Measurements from ENCODE around the gene MYO16. TPM values are rescaled to one million over a fixed set of nuclear protein-coding genes. Genes with fewer than 3 reads are reported as not detected.

MYO16 gene
- total and polyA plus RNA-seq, 4 donors: 0.48 TPM; not detected in 3

DNA sequence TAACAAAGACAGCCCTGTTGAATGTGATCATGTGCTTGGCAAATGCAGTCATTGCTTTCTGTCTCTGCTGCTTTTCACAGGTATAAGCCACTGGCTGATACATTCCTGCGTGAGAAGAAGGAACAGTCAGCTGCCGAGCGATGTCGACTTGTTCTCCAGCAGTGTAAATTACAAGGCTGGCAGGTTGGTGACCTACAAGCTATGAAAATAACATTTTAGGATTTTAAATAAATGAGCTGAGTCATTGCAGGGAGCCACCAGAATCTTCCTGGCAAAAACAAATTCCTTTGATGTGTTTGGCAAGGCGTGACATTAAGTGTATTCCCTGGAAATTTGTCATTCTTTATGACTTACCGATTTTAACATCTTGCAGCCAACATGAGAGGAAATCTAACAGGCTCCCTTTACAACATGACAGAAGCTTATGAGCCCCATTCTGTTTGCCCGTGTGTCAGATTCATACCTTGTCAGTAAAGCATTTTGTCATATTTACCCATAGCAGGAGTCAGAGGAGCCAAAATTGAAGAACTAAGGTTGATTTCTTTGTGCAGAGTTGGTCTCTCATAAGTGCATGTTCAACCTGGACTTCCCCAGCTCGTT lies 471.4 kb downstream of the MYO16 start:
- 47 to 53% methylated on average over 8 of the region's 8 CpGs for WGBS, 2 donors
- Histone ChIP-seq H3K4me1 (ENCODE audit: control insufficient read depth in 1 of 2, insufficient read depth in 2 of 2, low read length in 2 of 2) (no peaks in the 10 kb centered on the region), H3K9me3 (ENCODE audit: control insufficient read depth, low read length) (no peaks in the 10 kb centered on the region), H3K27ac (ENCODE audit: low read depth in 1 of 2, low read length in 2 of 2) (no peak overlapping the region), H3K4me3 (ENCODE audit: low read length in 2 of 2) (no peak overlapping the region), H3K27me3 (ENCODE audit: control insufficient read depth in 1 of 2, insufficient read depth in 2 of 2, low read length in 1 of 2) (peaks cover 0 to under 1% of the 10 kb centered on the region in 2 donors), H3K36me3 (ENCODE audit: control insufficient read depth in 1 of 2, insufficient read depth in 2 of 2, low read length in 1 of 2) (no peaks in the 10 kb centered on the region)
- ATAC-seq (ENCODE audit: low FRiP score): no peak
- intact Hi-C loops (cut with DNase I): no loop called here
- no peak for DNase-seq

DNA sequence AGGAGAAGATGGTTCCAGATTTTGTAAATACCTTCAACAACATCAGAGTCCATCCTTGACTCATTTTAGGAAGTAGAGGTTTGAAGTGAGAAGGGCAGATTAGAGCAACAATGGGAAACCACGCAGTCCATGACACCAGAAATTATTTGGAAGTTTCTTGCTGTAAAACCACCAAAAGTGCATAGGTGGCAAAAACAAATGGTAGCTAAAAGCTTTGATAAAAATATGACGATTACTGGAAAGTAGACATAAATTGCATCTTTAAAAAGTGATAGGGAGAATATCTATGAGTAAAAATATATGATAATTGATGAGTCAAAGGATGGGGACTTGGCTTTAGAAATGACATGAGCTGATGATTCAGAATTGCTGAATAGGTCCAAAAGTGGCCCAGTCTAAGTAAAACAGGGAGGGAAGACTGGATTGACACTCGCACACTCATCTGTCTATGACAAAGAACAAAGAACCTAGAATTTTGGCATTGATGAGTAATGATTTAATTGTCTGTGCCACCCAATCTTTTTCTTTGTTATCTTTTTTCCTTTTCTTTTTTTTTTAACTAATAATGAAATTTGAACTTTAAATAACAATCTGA lies 472.2 kb downstream of the MYO16 start:
- ATAC-seq (ENCODE audit: low FRiP score): no peak

DNA sequence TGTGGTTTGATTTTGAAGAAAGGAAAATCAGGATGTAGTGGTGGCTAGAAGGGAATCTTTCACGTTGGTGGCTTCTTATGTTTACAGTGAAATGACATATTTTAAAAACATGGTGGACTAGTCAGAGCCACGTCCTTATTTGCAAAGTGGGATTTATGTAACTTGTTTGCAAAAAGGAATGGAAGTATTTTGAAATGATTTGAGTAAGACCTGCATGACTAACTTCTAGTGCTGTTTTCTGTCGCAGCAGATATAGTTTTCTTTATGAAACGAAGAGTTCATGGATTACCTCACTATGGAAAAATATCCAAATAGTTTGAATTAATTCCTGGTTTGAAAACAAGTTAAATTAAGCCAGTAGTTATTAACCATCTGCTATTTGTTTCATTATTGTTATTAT lies 476.5 kb downstream of the MYO16 start:
- Histone ChIP-seq H3K9me3 (ENCODE audit: control insufficient read depth, low read length) (no peaks in the 10 kb centered on the region), H3K4me3 (ENCODE audit: low read length in 2 of 2) (no peak overlapping the region), H3K27me3 (ENCODE audit: control insufficient read depth in 1 of 2, insufficient read depth in 2 of 2, low read length in 1 of 2) (no peaks in the 10 kb centered on the region), H3K4me1 (ENCODE audit: control insufficient read depth in 1 of 2, insufficient read depth in 2 of 2, low read length in 2 of 2) (no peaks in the 10 kb centered on the region), H3K36me3 (ENCODE audit: control insufficient read depth in 1 of 2, insufficient read depth in 2 of 2, low read length in 1 of 2) (no peaks in the 10 kb centered on the region), H3K27ac (ENCODE audit: low read depth in 1 of 2, low read length in 2 of 2) (no peak overlapping the region)
- DNase-seq: no peak
- intact Hi-C loops (cut with DNase I): no loop called here
- WGBS, 2 donors: 51 to 68% methylated on average over 4 of the region's 4 CpGs
- ATAC-seq (ENCODE audit: low FRiP score): no peak

More for the DNA sequence above, 472.2 kb downstream of the MYO16 start:
- no peak for DNase-seq
- intact Hi-C loops (cut with DNase I): no loop called here
- 84 to 91% methylated on average over 3 of the region's 3 CpGs for WGBS, 2 donors
- Histone ChIP-seq H3K36me3 (ENCODE audit: control insufficient read depth in 1 of 2, insufficient read depth in 2 of 2, low read length in 1 of 2) (no peaks in the 10 kb centered on the region), H3K9me3 (ENCODE audit: control insufficient read depth, low read length) (no peaks in the 10 kb centered on the region), H3K27ac (ENCODE audit: low read depth in 1 of 2, low read length in 2 of 2) (no peak overlapping the region), H3K4me3 (ENCODE audit: low read length in 2 of 2) (no peak overlapping the region), H3K4me1 (ENCODE audit: control insufficient read depth in 1 of 2, insufficient read depth in 2 of 2, low read length in 2 of 2) (no peaks in the 10 kb centered on the region), H3K27me3 (ENCODE audit: control insufficient read depth in 1 of 2, insufficient read depth in 2 of 2, low read length in 1 of 2) (no peaks in the 10 kb centered on the region)

DNA sequence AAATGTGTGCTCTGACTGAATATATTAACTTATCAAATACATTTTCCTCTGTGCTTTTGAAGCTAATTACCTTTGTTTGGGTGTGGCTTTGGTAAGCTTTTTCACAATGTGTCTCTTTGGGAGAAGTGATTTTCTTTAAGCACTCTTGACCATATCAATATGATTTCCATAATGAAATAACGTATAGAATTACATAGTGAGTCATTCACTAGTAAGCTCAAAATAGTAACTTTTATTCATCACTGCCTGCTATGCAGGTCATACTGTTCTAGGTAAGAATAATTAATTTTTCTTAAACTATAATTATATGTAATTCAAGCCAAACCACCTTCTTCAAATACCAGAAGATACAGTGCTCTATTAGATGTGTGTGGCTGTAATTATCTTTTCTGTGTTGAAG lies 480.7 kb downstream of the MYO16 start:
- Histone ChIP-seq H3K9me3 (ENCODE audit: control insufficient read depth, low read length) (no peaks in the 10 kb centered on the region), H3K4me1 (ENCODE audit: control insufficient read depth in 1 of 2, insufficient read depth in 2 of 2, low read length in 2 of 2) (no peaks in the 10 kb centered on the region), H3K4me3 (ENCODE audit: low read length in 2 of 2) (no peak overlapping the region), H3K27ac (ENCODE audit: low read depth in 1 of 2, low read length in 2 of 2) (no peak overlapping the region), H3K36me3 (ENCODE audit: control insufficient read depth in 1 of 2, insufficient read depth in 2 of 2, low read length in 1 of 2) (no peaks in the 10 kb centered on the region), H3K27me3 (ENCODE audit: control insufficient read depth in 1 of 2, insufficient read depth in 2 of 2, low read length in 1 of 2) (no peaks in the 10 kb centered on the region)
- no peak for ATAC-seq (ENCODE audit: low FRiP score)
- WGBS, 2 donors: 39 to 70% methylated on average over 1 of the region's 1 CpG
- intact Hi-C loops (cut with DNase I): no loop called here
- DNase-seq: no peak

DNA sequence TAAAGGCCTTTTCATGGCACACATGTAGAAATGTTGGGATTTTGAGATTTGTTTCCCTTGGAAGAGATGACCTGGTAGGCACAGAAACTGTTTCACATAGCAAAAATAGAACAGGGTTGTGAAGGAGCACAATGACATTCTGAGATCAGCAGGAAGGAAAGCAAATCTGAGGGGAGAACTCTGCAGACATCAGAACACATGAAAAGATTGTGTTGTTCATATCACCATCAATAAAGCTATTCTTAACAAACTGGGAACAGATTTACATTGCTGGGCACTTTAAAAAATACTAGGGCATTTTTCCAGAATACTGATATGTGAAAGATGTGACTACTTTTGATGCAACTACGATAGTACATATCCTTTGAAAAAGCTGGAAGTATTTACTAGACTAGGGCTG lies 481.7 kb downstream of the MYO16 start:
- no peak for ATAC-seq (ENCODE audit: low FRiP score)
- no peaks in the 10 kb centered on the region for H3K4me1 ChIP-seq (ENCODE audit: control insufficient read depth in 1 of 2, insufficient read depth in 2 of 2, low read length in 2 of 2)
- 63 to 71% methylated on average over 1 of the region's 1 CpG for WGBS, 2 donors
- H3K4me3 ChIP-seq (ENCODE audit: low read length in 2 of 2): no peak overlapping the region
- no peak overlapping the region for H3K27ac ChIP-seq (ENCODE audit: low read depth in 1 of 2, low read length in 2 of 2)
- no peaks in the 10 kb centered on the region for H3K27me3 ChIP-seq (ENCODE audit: control insufficient read depth in 1 of 2, insufficient read depth in 2 of 2, low read length in 1 of 2)
- no peak for DNase-seq
- intact Hi-C loops (cut with DNase I): no loop called here
- H3K36me3 ChIP-seq (ENCODE audit: control insufficient read depth in 1 of 2, insufficient read depth in 2 of 2, low read length in 1 of 2): no peaks in the 10 kb centered on the region
- no peaks in the 10 kb centered on the region for H3K9me3 ChIP-seq (ENCODE audit: control insufficient read depth, low read length)

DNA sequence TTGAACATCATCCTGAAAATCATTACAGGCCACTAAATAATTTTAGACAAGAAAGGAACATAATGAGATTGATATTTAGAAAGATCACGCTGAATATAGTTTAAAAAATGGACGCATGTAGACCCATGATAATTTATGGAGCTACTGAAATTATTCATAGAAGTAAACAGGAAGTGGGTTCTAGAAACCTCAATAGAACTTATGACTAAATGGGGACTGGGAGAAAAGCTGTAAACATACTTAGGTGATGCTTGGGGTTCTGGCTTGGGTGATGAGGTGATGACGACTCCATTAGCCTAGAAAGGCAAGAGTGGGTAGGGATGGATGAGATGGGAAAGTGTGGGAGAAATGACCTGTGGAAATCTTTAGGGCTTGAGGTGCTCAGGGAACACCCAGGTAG lies 484.0 kb downstream of the MYO16 start:
- Histone ChIP-seq H3K4me3 (ENCODE audit: low read length in 2 of 2) (no peak overlapping the region), H3K27me3 (ENCODE audit: control insufficient read depth in 1 of 2, insufficient read depth in 2 of 2, low read length in 1 of 2) (no peaks in the 10 kb centered on the region), H3K27ac (ENCODE audit: low read depth in 1 of 2, low read length in 2 of 2) (no peak overlapping the region), H3K9me3 (ENCODE audit: control insufficient read depth, low read length) (no peaks in the 10 kb centered on the region), H3K4me1 (ENCODE audit: control insufficient read depth in 1 of 2, insufficient read depth in 2 of 2, low read length in 2 of 2) (no peaks in the 10 kb centered on the region), H3K36me3 (ENCODE audit: control insufficient read depth in 1 of 2, insufficient read depth in 2 of 2, low read length in 1 of 2) (no peaks in the 10 kb centered on the region)
- WGBS, 2 donors: 88 to 90% methylated on average over 3 of the region's 3 CpGs
- ATAC-seq (ENCODE audit: low FRiP score): no peak
- intact Hi-C loops (cut with DNase I): no loop called here
- no peak for DNase-seq

DNA sequence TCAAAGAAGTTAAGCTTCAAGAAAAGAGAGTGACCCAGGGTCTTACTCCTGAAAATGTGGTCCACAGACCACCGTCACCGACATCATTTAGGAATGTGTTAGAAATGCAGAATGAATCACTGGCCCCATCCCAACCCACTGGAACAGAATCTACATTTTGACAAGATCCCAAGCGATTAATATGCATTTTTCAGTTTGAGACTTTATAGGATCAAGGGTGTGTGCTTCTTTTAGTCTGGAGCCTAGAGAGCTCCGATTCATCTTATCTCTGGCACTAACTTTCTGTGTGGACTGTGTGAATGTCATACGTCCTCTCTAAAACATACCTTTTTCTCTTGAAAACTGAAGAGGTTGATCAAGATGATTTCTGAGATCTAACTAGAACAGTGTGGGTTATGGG lies 484.8 kb downstream of the MYO16 start:
- 79 to 82% methylated on average over 5 of the region's 5 CpGs for WGBS, 2 donors
- Histone ChIP-seq H3K4me1 (ENCODE audit: control insufficient read depth in 1 of 2, insufficient read depth in 2 of 2, low read length in 2 of 2) (no peaks in the 10 kb centered on the region), H3K27ac (ENCODE audit: low read depth in 1 of 2, low read length in 2 of 2) (no peak overlapping the region), H3K4me3 (ENCODE audit: low read length in 2 of 2) (no peak overlapping the region), H3K27me3 (ENCODE audit: control insufficient read depth in 1 of 2, insufficient read depth in 2 of 2, low read length in 1 of 2) (no peaks in the 10 kb centered on the region), H3K36me3 (ENCODE audit: control insufficient read depth in 1 of 2, insufficient read depth in 2 of 2, low read length in 1 of 2) (no peaks in the 10 kb centered on the region), H3K9me3 (ENCODE audit: control insufficient read depth, low read length) (no peaks in the 10 kb centered on the region)
- intact Hi-C loops (cut with DNase I): no loop called here
- ATAC-seq (ENCODE audit: low FRiP score) (no peak), DNase-seq (no peak)

DNA sequence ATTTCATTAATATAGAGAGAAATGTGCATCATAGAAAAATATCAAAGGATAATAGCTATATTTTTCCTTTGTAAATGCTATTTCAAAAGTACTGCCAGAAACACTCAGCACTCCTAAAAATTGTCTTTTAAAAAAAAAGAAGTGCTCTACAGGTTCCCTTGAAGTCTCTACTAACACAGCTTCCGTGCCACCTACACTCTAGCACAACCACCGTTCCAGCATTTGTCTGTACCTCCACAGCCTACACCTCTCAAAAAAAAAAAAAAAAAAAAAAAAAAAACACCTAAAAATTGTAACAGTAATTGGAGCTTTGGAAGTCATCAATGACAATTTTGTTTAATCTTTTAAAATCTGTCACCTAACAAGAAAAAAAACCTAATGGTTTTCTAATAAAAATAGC lies 485.6 kb downstream of the MYO16 start:
- no peak for DNase-seq
- no peaks in the 10 kb centered on the region for H3K27me3 ChIP-seq (ENCODE audit: control insufficient read depth in 1 of 2, insufficient read depth in 2 of 2, low read length in 1 of 2)
- H3K4me3 ChIP-seq (ENCODE audit: low read length in 2 of 2): no peak overlapping the region
- no peak overlapping the region for H3K27ac ChIP-seq (ENCODE audit: low read depth in 1 of 2, low read length in 2 of 2)
- WGBS, 2 donors: 77 to 79% methylated on average over 2 of the region's 2 CpGs
- no peaks in the 10 kb centered on the region for H3K36me3 ChIP-seq (ENCODE audit: control insufficient read depth in 1 of 2, insufficient read depth in 2 of 2, low read length in 1 of 2)
- H3K9me3 ChIP-seq (ENCODE audit: control insufficient read depth, low read length): no peaks in the 10 kb centered on the region
- intact Hi-C loops (cut with DNase I): no loop called here
- no peak for ATAC-seq (ENCODE audit: low FRiP score)
- H3K4me1 ChIP-seq (ENCODE audit: control insufficient read depth in 1 of 2, insufficient read depth in 2 of 2, low read length in 2 of 2): no peaks in the 10 kb centered on the region

DNA sequence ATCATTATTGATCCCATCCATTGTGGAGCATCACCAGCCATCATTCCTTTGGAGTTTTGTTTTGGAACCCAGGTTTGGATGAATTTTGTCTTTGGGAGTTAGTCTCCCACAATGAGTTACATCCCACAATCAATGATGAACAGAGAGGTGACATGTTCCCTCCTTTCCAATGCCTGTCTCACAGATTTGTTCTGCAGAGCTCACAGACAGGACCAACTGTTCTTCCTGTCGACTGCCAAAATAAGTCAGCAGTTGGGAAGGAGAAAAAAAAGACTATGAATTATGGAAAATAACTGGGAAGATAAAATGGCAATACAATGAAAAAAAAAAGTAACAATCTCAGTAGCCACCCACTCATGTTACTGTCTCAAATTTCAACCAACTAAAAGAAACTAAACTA lies 489.1 kb downstream of the MYO16 start:
- H3K36me3 ChIP-seq (ENCODE audit: control insufficient read depth in 1 of 2, insufficient read depth in 2 of 2, low read length in 1 of 2): no peaks in the 10 kb centered on the region
- DNase-seq (no peak), ATAC-seq (ENCODE audit: low FRiP score) (no peak)
- no peak overlapping the region for H3K4me3 ChIP-seq (ENCODE audit: low read length in 2 of 2)
- 83 to 93% methylated on average over 1 of the region's 1 CpG for WGBS, 2 donors
- H3K9me3 ChIP-seq (ENCODE audit: control insufficient read depth, low read length): no peaks in the 10 kb centered on the region
- H3K4me1 ChIP-seq (ENCODE audit: control insufficient read depth in 1 of 2, insufficient read depth in 2 of 2, low read length in 2 of 2): no peaks in the 10 kb centered on the region
- intact Hi-C loops (cut with DNase I): no loop called here
- no peaks in the 10 kb centered on the region for H3K27me3 ChIP-seq (ENCODE audit: control insufficient read depth in 1 of 2, insufficient read depth in 2 of 2, low read length in 1 of 2)
- no peak overlapping the region for H3K27ac ChIP-seq (ENCODE audit: low read depth in 1 of 2, low read length in 2 of 2)

Measured in aorta (tissue), 5 donors.